ENCODE measurements around the gene AGPAT3. TPM values are rescaled to one million over a fixed set of nuclear protein-coding genes. Genes with fewer than 3 reads are reported as not detected.

Gene AGPAT3
- total and polyA plus RNA-seq, 2 donors (not counting 3 experiments of a cell fraction or from before 2014, with no cell fraction given): 39.9 to 76.7 TPM

- Histone ChIP-seq H3K27ac (ENCODE audit: insufficient read depth, low read depth, low read length) (peak overlapping the region; percentile 82), H3K27me3 (ENCODE audit: control insufficient read depth in 2 of 2, insufficient read depth in 2 of 2, low read length in 2 of 2) (no peaks in the 10 kb centered on the region), H3K9ac (replicated peaks; ENCODE audit: extremely low read depth, insufficient read depth, low read length) (peak overlapping the region; percentile 74), H3K4me1 (ENCODE audit: control insufficient read depth, extremely low read depth, insufficient read depth, low read length) (peaks cover 24% of the 10 kb centered on the region), H3K79me2 (ENCODE audit: control insufficient read depth, insufficient read depth, low read length) (peaks cover 39% of the 10 kb centered on the region), H4K20me1 (replicated peaks; ENCODE audit: control insufficient read depth, extremely low read depth, insufficient read depth, low read length) (no peaks in the 10 kb centered on the region), H3K9me3 (replicated peaks; ENCODE audit: control insufficient read depth, insufficient read depth, low read length) (no peaks in the 10 kb centered on the region), H3K36me3 (ENCODE audit: control insufficient read depth in 2 of 2, extremely low read depth in 1 of 2, insufficient read depth in 2 of 2, low read length in 2 of 2) (peaks cover 0 to 2% of the 10 kb centered on the region in 2 experiments), H3K9me1 (replicated peaks; ENCODE audit: control insufficient read depth, extremely low read depth, insufficient read depth, low read length) (no peaks in the 10 kb centered on the region), H2AFZ (ENCODE audit: low read depth, low read length) (peak overlapping the region; percentile 86), H3K4me3 (replicated peaks in 1 of 3; ENCODE audit: insufficient read depth in 1 of 3, low read depth in 1 of 3, low read length in 3 of 3) (no peak overlapping the region), H3K4me2 (ENCODE audit: insufficient read depth, low read length) (peak overlapping the region; percentile 96)
- FAIRE-seq: no peak
- intact Hi-C loops (cut with micrococcal nuclease): loop anchor here (1.0 to 5.0 kb wide), 2 partner anchors 27 to 44 kb away; no protein-coding TSS in a partner anchor
- ChIA-PET POLR2A (interaction anchor here (0.5 kb wide), 1 partner anchor 86 kb away, joined by 3 read pairs; no protein-coding TSS in a partner anchor), CTCF (interaction anchor here (0.7 to 1.9 kb wide), 8 partner anchors 9 to 82 kb away, joined by 3 to 10 read pairs (median 4); no protein-coding TSS in a partner anchor)
- no TSS peak for BruUV-seq (replicated peaks)
- no peak for DNase-seq (ENCODE audit: low read depth, low spot score)
- dilution Hi-C loops (cut with MboI; ENCODE audit: extremely low pct_ligation_motif_present, low sequenced_read_pairs): no loop called here
- TF ChIP-seq POLR2A (IDR thresholded peaks at IDR 0.05; ENCODE audit: low read depth, low read length): no peak
- no peak for TF ChIP-seq MYC (IDR thresholded peaks at IDR 0.05; ENCODE audit: low read depth, low read length)
- TF ChIP-seq FOS (IDR thresholded peaks at IDR 0.05; ENCODE audit: borderline replicate concordance, insufficient read depth, low read length): no peak
- no peak for TF ChIP-seq EZH2 (IDR thresholded peaks at IDR 0.05; ENCODE audit: borderline replicate concordance, low read depth, low read length, severe bottlenecking)
- TF ChIP-seq JUN (IDR thresholded peaks at IDR 0.05; ENCODE audit: borderline replicate concordance, insufficient read depth, insufficient read length, low read depth): no peak
- TF ChIP-seq, protein P1, sequence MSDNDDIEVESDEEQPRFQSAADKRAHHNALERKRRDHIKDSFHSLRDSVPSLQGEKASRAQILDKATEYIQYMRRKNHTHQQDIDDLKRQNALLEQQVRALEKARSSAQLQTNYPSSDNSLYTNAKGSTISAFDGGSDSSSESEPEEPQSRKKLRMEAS (IDR thresholded peaks at IDR 0.05; ENCODE audit: insufficient read depth, insufficient read length): no peak
- TF ChIP-seq, protein P2, sequence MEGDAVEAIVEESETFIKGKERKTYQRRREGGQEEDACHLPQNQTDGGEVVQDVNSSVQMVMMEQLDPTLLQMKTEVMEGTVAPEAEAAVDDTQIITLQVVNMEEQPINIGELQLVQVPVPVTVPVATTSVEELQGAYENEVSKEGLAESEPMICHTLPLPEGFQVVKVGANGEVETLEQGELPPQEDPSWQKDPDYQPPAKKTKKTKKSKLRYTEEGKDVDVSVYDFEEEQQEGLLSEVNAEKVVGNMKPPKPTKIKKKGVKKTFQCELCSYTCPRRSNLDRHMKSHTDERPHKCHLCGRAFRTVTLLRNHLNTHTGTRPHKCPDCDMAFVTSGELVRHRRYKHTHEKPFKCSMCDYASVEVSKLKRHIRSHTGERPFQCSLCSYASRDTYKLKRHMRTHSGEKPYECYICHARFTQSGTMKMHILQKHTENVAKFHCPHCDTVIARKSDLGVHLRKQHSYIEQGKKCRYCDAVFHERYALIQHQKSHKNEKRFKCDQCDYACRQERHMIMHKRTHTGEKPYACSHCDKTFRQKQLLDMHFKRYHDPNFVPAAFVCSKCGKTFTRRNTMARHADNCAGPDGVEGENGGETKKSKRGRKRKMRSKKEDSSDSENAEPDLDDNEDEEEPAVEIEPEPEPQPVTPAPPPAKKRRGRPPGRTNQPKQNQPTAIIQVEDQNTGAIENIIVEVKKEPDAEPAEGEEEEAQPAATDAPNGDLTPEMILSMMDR (IDR thresholded peaks at IDR 0.05; ENCODE audit: extremely low read depth in 1 of 2, insufficient read depth in 1 of 2, low read depth in 1 of 2, low read length in 2 of 2): no peak
- no peak for TF ChIP-seq GATA2 (IDR thresholded peaks at IDR 0.05; ENCODE audit: insufficient read depth, insufficient read length, low read depth, low read length)
- no peak for TF ChIP-seq POLR2AphosphoS5 (IDR thresholded peaks at IDR 0.05; ENCODE audit: insufficient read depth, low read depth, low read length)
Measured at GRCh38 chr21:43892984-43893535, 28.0 kb downstream of the AGPAT3 start.
